NT2/D1 (cell line): ENCODE measurements around the gene RPEL1.

Source experiments
- DNase-seq: peaks from one replicate; pipeline ENCODE4 v3.0.0-alpha.2; 2011; ENCODE audit warnings: low read depth, low spot score
- H3K27me3 ChIP-seq: 2 replicates; pipeline ENCODE4 v1.6.0; 2011; ENCODE audit warnings: mild to moderate bottlenecking; ENCODE audit not compliant: insufficient read length, insufficient read depth
- H3K36me3 ChIP-seq: 2 replicates; pipeline ENCODE4 v1.6.1; 2011; ENCODE audit warnings: mild to moderate bottlenecking, low read length, mixed read lengths; ENCODE audit not compliant: insufficient read depth, insufficient read length
- H3K4me1 ChIP-seq: 2 replicates; pipeline ENCODE4 v1.5.1; 2011; ENCODE audit not compliant: insufficient read depth, insufficient read length
- H3K4me3 ChIP-seq: 2 replicates; pipeline ENCODE4 v1.5.1; 2011; ENCODE audit warnings: low read depth; ENCODE audit not compliant: insufficient read length
- H3K9ac ChIP-seq: 2 replicates; pipeline ENCODE4 v1.6.0; 2011; ENCODE audit warnings: low read depth; ENCODE audit not compliant: insufficient read length
- H3K9me3 ChIP-seq: 2 replicates; pipeline ENCODE4 v1.5.1; 2011; ENCODE audit warnings: mild to moderate bottlenecking, low read length; ENCODE audit not compliant: insufficient read depth
- SUZ12 ChIP-seq: IDR thresholded peaks from 2 replicates; pipeline ENCODE4 v1.6.1; 2011; ENCODE audit not compliant: insufficient read length, insufficient read depth; ENCODE audit errors: extremely low read depth
- YY1 ChIP-seq: IDR thresholded peaks from 2 replicates; pipeline ENCODE4 v1.6.1; 2011; ENCODE audit not compliant: insufficient read length, insufficient read depth
- ZNF274 ChIP-seq: IDR thresholded peaks from 2 replicates; pipeline ENCODE4 v1.6.1; 2011; ENCODE audit warnings: mild to moderate bottlenecking, low read depth, low read length

Gene RPEL1

GRCh38 chr10:103235775-103236174, 9.9 kb upstream of the RPEL1 start:
- Histone ChIP-seq H3K4me3 (no peak overlapping the region), H3K9ac (no peak overlapping the region), H3K9me3 (no peaks in the 10 kb centered on the region), H3K36me3 (no peaks in the 10 kb centered on the region), H3K4me1 (no peaks in the 10 kb centered on the region), H3K27me3 (no peaks in the 10 kb centered on the region)
- DNase-seq: no peak
- no peak for TF ChIP-seq ZNF274
- TF ChIP-seq YY1: no peak
- TF ChIP-seq SUZ12: no peak

DNA sequence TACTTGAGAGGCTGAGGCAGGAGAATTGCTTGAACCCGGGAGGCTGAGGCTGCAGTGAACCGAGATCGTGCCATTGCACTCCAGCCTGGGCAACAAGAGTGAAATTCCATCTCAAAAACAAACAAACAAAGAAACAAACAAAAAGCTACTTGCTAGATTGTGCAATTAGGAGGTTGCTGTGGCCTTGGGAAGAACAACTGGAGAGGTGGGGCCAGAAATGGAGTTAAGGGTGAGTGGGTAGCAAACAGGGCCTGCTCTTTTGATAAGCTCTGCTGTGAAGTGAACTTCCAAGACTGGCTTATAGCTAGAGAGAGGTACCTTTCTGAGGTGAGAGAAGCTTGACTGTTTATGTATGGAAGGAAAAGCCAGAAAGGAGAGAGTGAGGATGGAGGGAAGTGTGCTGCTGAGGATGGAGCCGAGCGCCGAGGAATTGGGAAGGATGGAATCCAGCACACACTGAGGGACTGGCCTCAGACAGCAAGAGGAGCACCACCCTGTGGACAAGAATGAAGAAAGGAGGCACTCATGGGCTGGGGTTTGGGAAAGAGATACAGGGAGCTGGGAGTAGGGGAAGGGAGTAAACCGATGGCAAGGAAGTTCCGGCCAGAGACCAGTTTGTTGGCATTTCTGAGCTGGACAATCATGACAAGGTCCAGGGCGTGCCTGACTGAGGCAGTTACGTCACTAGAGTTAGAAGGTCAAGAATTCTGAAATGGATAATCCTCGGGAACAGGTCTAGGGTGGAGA, 7.0 kb upstream of the RPEL1 start:
- Histone ChIP-seq H3K27me3 (no peaks in the 10 kb centered on the region), H3K4me1 (peaks cover 2% of the 10 kb centered on the region), H3K4me3 (no peak overlapping the region), H3K9me3 (no peaks in the 10 kb centered on the region), H3K36me3 (no peaks in the 10 kb centered on the region), H3K9ac (no peak overlapping the region)
- TF ChIP-seq YY1 (no peak), ZNF274 (no peak), SUZ12 (no peak)
- no peak for DNase-seq

GRCh38 chr10:103241262-103242011, 4.2 kb upstream of the RPEL1 start:
- no peak overlapping the region for H3K4me3 ChIP-seq
- no peaks in the 10 kb centered on the region for H3K9me3 ChIP-seq
- H3K9ac ChIP-seq: peak overlapping the region; percentile 21
- no peak for TF ChIP-seq SUZ12
- TF ChIP-seq YY1: no peak
- TF ChIP-seq ZNF274: no peak
- peaks cover 2% of the 10 kb centered on the region for H3K4me1 ChIP-seq
- H3K36me3 ChIP-seq: no peaks in the 10 kb centered on the region
- DNase-seq: no peak
- H3K27me3 ChIP-seq: no peaks in the 10 kb centered on the region

DNA sequence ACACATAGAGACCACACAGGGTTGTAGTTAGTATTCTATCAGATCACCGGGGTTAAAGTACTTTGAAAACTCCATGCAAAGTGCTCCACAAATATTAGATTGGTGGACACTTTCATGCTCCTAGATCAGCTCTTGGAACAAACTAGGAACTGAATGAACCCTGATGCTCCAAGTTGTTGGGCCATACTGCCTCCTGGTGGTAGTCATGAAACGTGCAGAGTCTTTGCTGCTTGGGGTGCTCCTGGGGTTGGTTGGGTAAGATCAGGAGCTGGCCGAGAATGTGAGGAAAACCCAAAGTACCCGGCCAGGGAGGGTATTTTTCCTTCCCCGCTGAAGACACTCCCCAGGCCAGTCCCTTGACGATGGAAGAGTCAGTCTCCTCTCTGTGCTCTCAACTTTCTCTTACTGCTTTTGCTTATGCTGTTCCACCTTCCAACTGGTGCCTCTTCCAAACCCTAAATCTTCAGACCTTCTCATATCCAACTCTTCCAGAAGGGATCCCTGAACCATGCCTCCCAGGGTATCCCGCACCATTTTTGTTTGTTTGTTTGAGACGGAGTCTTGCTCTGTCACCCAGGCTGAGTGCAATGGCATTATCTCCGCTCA, 918 bp upstream of the RPEL1 start:
- Histone ChIP-seq H3K4me3 (no peak overlapping the region), H3K4me1 (peaks cover 2% of the 10 kb centered on the region), H3K36me3 (no peaks in the 10 kb centered on the region), H3K9ac (no peak overlapping the region), H3K27me3 (no peaks in the 10 kb centered on the region), H3K9me3 (no peaks in the 10 kb centered on the region)
- peak; percentile 75 for DNase-seq
- TF ChIP-seq ZNF274 (no peak), SUZ12 (no peak), YY1 (no peak)

GRCh38 chr10:103246324-103246723, 637 bp downstream of the RPEL1 start:
- no peak overlapping the region for H3K4me3 ChIP-seq
- H3K9ac ChIP-seq: no peak overlapping the region
- no peaks in the 10 kb centered on the region for H3K27me3 ChIP-seq
- no peak for TF ChIP-seq SUZ12
- no peak for TF ChIP-seq YY1
- no peaks in the 10 kb centered on the region for H3K4me1 ChIP-seq
- H3K36me3 ChIP-seq: no peaks in the 10 kb centered on the region
- no peaks in the 10 kb centered on the region for H3K9me3 ChIP-seq
- no peak for DNase-seq

DNA sequence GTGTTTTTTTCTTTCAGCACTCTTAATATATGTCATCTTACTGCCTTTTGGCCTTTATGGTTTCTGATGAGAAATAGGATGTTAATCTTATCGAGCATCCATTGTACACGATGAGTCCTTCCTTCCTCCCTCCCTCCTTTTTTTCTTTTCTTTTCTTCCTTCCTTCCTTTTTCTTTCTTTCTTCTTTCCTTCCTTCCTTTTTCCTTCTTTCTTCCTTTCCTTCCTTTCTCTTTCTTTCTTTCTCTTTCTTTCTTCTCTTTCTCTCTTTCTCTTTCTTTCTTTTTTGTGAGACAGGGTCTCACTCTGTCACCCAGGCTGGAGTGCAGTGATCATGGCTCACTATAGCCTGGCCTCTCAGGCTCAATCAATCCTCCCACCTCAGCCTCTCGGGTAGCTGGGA, 8.4 kb downstream of the RPEL1 start:
- no peaks in the 10 kb centered on the region for H3K9me3 ChIP-seq
- TF ChIP-seq SUZ12 (no peak), ZNF274 (no peak), YY1 (no peak)
- no peak overlapping the region for H3K9ac ChIP-seq
- no peaks in the 10 kb centered on the region for H3K36me3 ChIP-seq
- H3K4me3 ChIP-seq: no peak overlapping the region
- no peak for DNase-seq
- no peaks in the 10 kb centered on the region for H3K27me3 ChIP-seq
- no peaks in the 10 kb centered on the region for H3K4me1 ChIP-seq
